Activated CD4-positive, CD25-positive, alpha-beta regulatory T cell (primary cell): ENCODE measurements around the gene REV3L.
"Not testable (repeated sequence)": the region's sequence is repeated elsewhere in the genome, so short reads cannot be mapped to it uniquely, and the experiment has no call there.

Source experiments
- DNase-seq, 4 experiments: peaks; one replicate each; lab custom pipeline; 2025; lab: John Stamatoyannopoulos, UW

Gene REV3L

DNA sequence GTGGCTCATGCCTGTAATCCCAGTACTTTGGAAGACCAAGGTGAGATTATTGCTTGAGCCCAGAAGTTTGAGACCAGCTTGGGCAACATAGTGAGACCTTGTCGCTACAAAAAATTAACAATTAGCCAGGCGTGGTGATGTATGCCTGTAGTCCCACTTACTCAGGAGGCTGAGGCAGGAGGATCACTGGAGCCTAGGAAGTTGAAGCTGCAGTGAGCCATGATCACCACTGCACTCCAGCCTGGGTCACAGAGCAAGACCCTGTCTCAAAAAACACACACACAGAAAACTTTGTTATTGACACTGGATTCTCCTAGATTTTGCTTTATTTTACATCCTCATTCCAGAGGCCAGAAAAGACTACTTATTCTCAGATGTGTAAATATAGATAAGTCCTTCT is 9.5 kb upstream of the REV3L start:
- no peak for DNase-seq

DNA sequence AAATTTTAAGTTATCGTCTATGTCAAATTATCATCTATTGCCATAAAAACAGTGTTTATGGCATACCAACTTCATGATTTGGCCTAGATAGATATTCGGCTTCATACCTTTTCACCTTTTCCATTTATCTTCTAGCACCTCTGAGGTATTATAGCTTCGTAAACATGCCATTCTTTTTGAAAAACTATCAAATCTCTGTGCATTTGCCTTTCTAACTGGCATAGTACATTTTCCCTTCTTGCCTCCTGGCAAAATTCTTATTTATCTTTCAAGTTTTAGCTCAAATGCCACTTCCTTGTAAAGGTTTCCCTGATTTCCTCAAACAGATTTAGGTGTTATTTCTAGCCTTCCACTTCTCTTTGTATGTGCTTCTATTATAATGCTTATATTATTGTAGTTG is 7.0 kb upstream of the REV3L start:
- no peak for DNase-seq

DNA sequence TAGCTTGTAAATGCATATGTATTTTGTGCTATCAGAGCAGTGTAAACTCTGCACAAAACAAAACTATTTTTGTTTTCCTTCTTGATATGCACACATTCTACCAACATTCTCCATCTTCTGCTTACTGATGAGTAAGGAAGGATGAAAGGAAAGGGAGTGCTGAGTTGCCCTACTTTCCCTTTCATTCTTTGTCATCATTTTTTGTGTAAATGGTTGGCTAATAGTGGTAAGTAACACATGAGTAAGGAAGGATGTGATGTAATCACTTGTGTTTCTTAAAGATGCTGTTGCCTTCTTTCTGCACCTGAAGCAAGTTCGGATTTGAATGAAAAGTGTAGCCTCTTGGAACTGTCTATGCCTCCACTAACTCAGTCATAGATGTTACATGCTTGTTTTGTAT is 4.6 kb upstream of the REV3L start:
- no peak for DNase-seq

DNA sequence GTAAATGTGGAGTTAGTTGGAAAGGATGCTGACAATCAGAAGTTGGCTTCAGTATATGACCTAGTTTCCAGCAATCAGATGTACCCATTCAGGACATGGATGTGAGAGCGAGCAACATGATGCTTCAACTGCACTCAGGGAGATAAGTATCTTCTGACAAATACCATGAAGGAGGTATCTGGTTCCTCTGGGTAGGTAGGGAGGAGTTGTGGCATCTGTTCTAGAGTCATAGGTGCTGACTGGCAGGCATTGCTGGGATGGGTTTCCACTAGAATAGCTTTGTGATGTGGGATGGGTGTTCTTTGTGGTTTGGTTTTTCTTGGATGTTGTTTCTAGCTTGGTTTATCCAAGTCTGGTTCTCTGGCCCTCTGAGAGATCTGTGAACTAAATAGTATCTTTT is 3.9 kb upstream of the REV3L start:
- no peak for DNase-seq

DNA sequence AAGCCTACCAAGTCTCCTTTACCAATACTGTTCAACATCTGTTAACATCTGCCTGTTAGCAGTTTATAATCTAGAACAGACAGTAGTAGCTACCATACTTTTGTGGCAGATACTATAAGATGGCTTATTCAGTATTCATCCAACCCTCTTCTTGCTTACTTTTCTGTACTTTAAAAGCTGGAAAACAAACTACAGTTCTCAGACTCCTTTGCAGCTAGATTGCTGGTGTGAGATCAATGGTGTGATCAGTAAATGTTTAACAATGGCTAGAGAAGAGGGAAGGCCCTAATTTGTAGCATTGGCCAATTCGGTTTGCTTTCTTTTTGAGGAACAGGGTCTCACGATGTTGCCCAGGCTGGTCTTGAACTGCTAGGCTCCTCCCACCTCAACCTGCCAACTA is 3.5 kb upstream of the REV3L start:
- DNase-seq, result no peak

DNA sequence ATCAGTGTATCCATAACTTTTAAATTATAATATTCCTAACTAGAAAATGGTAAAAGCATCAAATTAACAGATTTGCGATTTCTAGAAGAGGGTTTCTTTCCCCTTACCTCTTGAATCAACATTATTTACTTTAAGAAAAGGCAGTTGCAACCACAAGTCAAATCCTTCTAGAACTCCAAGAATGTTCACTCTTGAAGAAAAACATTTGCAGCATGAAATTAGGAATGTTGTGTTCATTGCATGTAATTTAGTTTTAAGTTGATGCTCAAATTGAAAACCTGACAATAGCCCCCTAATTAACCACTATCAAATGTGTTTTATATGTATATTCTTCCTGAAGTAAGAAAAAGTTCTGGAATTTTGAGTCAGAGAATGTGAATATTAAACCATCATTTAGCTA is 2.3 kb upstream of the REV3L start:
- no peak for DNase-seq

DNA sequence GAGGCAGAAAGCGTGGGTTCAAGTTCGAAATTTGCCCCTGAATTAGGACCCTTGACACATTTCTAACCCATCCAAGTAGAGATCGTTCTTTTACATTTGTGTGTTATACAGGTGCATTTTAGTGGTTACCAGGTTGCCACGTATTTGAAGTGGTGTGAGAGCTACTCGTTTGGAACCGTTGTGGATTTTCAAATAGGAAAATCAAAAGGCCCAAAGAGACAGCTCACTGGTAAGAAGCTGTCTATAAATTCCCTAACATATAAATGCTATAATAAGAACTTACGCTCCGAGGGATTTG is 1.6 kb upstream of the REV3L start:
- DNase-seq, result no peak

DNA sequence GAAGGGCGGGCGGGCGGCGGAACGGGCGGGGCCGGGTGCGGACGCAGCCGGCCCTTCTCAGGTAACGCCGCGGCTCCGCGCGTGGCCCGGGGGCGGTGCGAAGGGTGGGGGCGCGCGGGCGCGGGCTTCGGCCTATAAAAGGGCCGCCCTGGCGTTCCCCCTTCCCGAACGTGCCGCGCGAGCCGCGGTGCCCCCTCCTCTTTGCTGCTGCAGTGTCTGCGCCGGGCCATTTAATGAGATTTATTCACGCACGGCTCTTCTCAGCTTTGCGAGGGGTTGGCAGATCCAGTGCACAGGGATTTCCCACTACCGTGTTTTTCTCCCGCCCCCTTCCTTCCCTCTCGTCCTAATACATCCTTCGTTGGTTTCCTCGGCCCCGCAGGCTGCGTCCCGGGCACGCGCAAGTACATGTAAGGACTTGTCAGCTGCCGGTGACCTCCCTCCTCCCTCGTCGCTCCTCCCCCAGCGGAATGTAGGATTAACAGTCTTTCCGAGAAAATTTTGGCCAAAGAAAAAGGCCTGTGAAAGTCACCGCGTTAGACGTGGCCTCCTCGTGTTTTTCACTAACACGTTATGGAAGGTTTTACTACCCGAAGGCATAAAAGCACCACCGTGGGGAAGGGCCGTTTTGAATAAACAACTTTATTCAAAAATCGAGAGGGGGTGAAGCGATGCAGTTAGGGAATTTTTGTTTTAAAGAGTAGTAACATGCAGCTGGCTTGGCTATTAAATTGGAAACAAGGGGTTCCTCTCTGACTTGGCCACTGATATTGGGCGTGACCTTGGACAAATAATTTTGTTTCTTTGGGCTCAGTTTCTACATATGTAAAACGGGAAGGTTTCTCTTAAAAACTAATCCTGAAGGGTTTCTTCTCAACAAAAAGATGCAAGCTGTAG is 966 bp upstream of the REV3L start:
- peak; percentile 61 to 83 (median 74) for DNase-seq

DNA sequence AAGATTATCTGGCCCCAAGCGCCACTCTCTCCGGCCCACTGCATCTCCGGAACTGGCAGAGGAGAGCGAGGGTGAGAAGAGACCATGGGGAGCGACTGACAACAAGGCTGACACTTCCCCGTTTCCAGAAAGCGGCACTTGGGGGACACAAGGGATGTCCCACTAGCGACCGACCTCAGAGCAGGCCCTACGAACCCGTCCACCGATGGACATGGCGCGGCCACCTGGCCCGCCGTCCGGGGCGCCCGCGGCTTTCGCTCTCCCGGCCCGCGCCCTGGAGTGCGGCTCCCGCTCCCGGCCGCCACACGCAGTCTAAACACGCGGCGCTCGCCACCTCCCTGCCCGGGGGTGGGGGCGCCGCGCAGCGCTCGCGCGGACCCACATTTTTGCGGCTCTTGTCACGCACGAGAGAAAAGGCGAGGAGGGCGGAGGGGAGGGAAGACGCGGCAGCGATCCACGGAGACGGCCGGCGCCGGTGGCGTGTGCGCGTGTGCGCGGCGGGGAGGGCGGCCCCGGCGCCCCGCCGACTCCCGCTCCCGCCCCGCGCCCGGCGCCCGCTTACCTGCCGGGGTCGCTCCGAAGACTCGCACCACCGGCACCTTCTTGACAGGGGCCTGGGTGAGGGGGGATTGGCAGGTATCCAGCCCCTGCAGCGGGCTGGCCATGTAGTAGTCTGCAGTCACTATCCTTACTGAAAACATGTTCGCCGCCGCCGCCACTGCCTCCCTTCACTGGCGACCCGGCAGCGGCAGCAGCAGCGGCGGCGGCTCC is 645 bp downstream of the REV3L start:
- peak in 2 of 4 experiments; percentile 25 to 37 for DNase-seq

DNA sequence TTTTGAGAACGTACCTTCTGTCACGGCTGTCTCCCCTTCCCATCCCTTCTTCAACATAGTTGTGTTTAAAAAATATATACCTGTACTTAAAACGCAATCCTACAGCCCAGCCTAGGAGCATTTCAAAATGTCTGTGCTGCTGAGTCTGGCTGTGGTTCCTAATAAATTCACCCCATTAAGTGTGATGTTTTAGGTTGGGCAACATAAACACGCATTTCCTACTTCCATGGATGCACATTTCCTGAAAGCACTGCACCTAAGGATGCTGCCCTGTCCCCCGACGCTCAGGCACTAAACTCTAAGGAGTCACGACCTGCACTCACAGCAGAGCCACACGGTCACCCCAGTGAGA is 1.2 kb downstream of the REV3L start:
- no peak for DNase-seq

DNA sequence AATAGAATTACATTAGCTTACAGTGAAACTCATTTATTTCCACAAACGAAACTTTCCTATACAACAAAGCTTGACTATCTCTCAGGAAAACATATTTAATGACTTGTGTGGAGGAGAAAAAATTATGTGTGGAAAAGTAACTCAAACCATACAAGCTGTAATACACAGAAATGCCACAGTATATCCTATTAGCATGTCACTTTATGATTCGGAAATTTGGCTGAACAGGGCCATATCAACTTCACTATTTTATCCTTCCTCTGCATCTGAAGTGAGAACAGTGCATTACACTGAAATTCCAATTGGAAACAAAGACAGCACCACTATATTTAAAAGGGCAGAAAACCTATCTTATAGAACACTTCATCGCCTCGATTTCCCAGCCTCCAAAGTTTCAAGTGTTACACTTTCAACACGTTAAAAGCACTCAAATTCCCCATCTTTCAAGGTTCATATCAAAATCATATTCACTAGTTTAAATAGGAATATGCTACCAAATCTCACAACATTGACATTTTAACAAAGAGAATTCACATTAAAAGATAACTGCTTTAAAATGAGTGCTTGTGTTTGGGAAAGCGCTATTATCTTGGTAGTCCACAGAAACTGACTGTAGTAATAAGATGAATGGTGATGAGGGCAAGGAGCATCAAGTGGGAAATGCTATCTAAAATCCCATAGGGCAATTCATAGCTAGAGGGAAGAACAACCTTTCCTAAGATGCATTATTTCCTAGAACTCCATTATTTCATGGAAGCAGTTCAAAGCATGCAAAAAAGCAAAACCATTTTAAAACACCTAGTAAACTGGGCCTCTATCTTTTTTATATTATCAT is 1.8 kb downstream of the REV3L start:
- DNase-seq, result no peak

DNA sequence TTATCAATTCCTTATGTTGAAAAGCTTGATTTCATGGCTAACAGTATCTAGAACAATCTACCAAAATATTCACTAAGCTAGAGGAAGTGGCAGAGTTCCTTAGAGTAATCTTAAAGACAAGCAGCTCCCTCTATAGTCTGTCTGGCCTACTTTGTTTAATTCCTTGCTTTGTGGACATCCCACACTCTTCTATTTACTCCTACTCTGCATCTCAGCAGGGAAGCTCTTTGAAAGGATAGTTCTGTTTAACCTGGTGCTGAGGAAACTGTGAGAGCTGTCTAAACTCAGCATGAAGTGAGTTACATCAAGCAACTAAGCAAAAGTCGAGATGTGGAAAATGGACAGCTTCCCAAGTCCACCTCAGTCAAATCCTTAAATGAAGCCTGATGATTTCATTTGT is 4.3 kb downstream of the REV3L start:
- DNase-seq, result no peak

DNA sequence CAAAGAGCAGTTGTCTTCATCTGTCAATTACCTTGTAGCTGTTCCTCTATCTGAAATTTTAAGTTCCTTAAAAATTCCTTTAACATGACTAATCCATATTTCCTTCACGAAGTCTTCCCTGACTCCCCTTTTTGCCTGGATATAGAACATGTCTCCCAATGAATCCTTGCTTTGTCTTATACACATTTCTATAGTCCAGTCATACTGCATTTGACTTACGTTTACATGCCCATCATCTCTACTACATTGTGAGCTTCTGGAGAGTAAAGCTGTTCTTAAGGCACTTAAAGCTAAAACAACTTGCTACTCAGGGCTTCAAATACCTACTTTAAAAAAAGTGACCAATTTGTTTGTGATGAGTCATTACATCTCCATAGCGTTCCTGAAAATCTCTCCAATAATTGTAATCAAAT is 4.9 kb downstream of the REV3L start:
- DNase-seq, result no peak

DNA sequence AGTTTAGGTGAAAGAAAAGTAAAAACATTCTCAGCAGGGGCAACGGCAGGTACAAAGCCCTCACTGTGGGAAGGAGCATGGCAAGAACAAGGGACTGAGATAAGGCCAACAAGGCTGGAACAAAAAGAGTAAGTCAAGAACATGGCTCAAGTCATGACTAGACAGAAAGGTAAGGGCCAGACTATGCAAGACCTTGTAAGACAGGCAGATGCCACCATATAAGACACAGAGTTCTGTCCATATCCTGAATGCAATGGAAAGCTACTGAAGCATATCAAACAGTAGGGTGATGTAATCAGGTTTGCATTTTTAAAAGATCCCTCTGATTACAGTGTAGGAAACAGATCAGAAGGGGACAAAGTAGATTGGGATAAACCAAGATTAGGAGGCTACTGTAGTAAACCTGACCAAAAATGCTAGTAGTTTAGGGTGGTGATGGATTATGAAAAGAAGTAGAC is 5.5 kb downstream of the REV3L start:
- DNase-seq, result no peak

DNA sequence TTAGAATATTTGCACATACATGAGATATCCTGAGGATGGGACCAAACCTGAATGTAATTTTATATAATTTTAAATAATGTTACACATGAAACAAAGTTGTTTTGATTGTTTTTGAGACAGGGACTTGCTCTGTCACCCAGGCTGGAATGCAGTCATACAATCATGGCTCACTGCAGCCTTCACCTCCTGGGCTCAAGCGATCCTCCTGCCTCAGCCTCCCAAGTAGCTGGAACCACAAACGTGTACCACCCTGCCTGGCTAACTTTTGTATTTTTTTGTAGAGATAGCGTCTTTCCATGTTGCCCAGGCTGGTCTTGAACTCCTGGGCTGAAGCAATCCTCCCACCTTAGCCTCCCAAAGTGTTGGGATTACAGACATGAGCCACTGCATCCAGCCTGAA is 7.0 kb downstream of the REV3L start:
- not testable (repeated sequence) for DNase-seq

DNA sequence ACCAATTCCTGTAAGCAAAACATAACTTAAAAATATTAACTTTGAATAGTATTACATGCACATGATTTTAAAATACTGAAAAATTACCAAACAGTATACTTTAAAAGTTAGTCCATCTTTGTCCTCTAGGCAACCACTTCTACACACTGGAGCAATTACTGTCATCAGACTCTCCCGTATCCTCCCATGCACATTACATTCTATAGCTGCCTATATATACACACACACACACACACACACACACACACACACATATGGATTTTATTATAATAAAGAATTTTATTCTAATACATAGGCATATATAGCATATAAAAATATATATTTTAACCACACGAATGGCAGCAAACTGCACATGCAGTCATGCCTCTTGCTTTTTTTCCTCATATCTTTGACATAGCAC is 8.2 kb downstream of the REV3L start:
- no peak for DNase-seq

DNA sequence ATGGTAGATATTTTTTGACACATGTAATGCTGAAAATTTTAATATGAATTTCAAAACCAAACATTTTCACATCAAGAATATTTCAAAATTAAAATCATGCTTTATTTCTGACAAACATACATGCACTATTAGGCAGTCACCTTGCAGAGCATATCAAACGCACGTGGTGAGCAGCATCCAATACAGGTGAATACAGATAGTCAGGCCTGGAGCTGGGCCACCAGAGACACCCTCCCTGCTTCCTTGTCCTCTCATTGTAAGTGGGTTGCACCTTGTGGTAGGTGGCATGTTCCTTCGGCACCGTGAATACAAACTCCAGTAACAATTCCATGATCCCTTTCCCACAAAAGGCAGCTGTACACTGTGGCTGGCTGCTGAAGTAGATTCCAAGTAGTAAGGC is 8.9 kb downstream of the REV3L start:
- DNase-seq, result no peak

DNA sequence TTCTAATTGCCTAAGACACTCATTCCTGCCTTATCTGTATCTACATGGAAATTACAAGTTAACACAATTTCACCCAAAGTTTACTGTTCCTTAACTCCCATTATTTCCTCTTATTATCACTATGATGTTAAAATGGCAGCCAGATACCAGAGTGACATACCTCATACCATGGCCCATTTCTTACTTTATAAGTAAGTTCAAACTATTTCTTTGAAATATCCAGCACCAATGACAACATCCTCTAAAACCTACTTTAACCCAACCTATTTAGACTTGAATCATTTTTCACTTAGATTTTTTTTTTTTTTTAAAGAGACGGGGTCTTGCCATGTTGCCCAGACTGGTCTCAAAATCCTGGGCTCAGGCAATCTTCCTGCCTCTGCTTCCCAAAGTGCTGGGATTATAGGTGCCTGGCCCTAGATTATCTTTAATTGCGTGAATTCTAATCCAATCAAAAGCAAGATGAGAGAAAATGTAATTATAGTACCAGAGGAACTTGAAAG is 10.0 kb downstream of the REV3L start:
- no peak for DNase-seq

DNA sequence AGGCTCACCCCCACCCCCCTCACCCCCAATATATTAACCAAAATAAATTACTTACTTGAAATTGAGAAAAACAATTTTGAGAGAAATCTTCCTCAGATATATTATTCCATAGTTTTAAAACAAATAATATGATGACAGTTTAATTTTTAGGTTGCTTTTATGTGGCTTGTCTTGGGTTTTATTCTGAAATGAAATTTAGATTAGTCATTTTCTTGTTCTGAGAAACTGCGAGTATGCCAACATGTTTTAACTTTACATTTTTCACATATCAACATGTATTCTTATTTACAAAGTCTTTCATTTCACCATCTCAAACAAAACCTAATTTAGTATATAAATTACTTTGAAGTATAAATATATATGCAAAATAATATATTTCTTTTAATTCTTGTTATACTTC is 11.1 kb downstream of the REV3L start:
- DNase-seq, result no peak

DNA sequence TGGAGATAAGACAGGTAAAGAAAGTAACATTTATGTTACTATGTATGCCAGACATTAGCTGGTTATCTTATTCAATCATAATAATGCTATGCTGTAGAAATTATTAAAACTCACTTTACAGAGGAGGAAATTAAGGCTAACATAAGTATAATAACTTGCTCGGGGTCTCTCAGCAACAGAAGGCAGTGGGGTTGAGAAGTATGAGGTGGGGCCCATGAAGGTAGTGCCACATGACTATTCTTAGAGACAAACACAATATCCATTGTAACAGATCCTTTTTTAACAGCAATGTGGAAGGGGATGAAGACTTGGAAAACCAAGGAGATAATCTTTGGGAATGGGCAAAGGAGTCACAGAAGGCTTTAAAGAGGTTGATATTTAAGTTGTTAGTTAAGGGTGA is 11.5 kb downstream of the REV3L start:
- DNase-seq, result no peak

DNA sequence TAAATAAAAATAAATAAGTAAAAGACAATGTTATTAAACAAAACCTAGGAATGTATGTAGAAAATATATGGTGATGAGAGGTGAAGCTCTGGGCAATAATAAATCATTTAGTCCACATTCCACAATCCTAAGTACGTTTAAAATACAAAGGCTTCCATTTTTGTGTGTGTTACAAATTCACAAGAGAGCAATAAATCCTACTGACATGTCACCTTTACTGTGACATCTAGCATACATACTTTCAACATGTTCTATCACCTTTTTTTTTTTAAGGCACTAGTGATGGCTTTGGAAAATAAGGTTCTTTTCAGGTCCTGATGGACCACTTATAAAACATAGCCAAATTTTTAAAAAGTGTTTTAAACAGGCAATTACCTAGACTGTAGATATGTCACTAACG is 12.0 kb downstream of the REV3L start:
- DNase-seq, result no peak

DNA sequence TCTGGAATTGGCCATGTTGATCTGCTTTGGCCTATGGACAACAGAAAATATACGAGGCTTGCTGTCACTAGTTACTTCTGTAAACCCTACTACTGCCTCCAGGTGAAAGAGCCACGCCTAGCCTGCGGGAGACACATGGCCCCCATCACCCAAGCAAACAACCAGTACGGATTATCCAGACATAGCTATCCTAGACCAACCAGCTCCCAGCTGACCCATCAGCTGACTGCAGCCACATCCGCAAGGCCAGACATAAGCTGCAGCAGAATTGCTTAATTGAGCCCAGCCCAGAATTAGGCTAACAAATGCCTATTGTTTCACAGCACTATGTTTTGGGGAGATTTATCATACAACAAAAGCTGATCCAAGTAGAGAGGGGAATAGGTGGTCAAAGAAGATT is 13.5 kb downstream of the REV3L start:
- DNase-seq, result no peak
